ENCODE measurements around the gene FERMT2. TPM values are rescaled to one million over a fixed set of nuclear protein-coding genes. Genes with fewer than 3 reads are reported as not detected.

The FERMT2 gene
- total and polyA plus RNA-seq, 2 donors (not counting 1 experiment from before 2014, with no cell fraction given): 0.05 TPM; not detected in 1

GRCh38 chr14:52853522-52853854, 97.4 kb downstream of the FERMT2 start:
- TF ChIP-seq EZH2 (IDR thresholded peaks at IDR 0.05; ENCODE audit: borderline replicate concordance, insufficient read depth, low read depth, low read length, poor library complexity, severe bottlenecking): no peak
- no peak for TF ChIP-seq CTCF (IDR thresholded peaks at IDR 0.05)
- Histone ChIP-seq H3K27ac (ENCODE audit: low read length in 2 of 2) (no peak overlapping the region), H3K4me1 (ENCODE audit: control insufficient read depth in 2 of 2, insufficient read depth in 2 of 2, low read length in 2 of 2) (no peaks in the 10 kb centered on the region), H3K27me3 (replicated peaks in 1 of 4; ENCODE audit: control extremely low read depth in 1 of 4, control insufficient read depth in 3 of 4, insufficient read depth in 4 of 4, low read length in 3 of 4) (no peaks in the 10 kb centered on the region), H2AFZ (ENCODE audit: insufficient read depth, low read depth, low read length, poor library complexity, severe bottlenecking) (no peak overlapping the region), H3K79me2 (ENCODE audit: control insufficient read depth, insufficient read depth, low read length) (no peaks in the 10 kb centered on the region), H3K4me2 (replicated peaks; ENCODE audit: low read depth, low read length, poor library complexity, severe bottlenecking) (no peak overlapping the region), H3K4me3 (ENCODE audit: control extremely low read depth in 1 of 5, extremely low read depth in 1 of 5, insufficient read depth in 1 of 5, low read depth in 2 of 5, low read length in 4 of 5) (no peak overlapping the region), H4K20me1 (ENCODE audit: control insufficient read depth, insufficient read depth, low read length, poor library complexity, severe bottlenecking) (no peaks in the 10 kb centered on the region), H3K9ac (ENCODE audit: low read length) (no peak overlapping the region), H3K9me3 (ENCODE audit: control extremely low read depth in 1 of 3, control insufficient read depth in 2 of 3, insufficient read depth in 1 of 3, low read length in 2 of 3) (no peaks in the 10 kb centered on the region), H3K36me3 (replicated peaks in 1 of 2; ENCODE audit: control extremely low read depth in 1 of 2, control insufficient read depth in 1 of 2, extremely low read depth in 1 of 2, insufficient read depth in 2 of 2, low read length in 1 of 2) (no peaks in the 10 kb centered on the region)
- 70% methylated on average over 3 of the region's 3 CpGs for WGBS (ENCODE audit: insufficient coverage)
- Mint-ChIP-seq H3K27me3 (peaks cover 22% of the 10 kb centered on the region), H3K4me3 (no peak overlapping the region), H3K9me3 (ENCODE audit: insufficient read depth) (no peaks in the 10 kb centered on the region), H3K27ac (no peak overlapping the region), H3K4me1 (no peaks in the 10 kb centered on the region)
- DNase-seq: no peak
- ChIA-PET POLR2A (no interaction called here), CTCF (interaction anchor here (0.7 kb wide), 1 partner anchor 202 kb away, joined by 3 read pairs; no protein-coding TSS in a partner anchor)
- intact Hi-C loops (cut with micrococcal nuclease): no loop called here
- ATAC-seq (ENCODE audit: low read depth): no peak

GRCh38 chr14:52852810-52853521, 97.9 kb downstream of the FERMT2 start:
- whole genome bisulfite sequencing (ENCODE audit: insufficient coverage): no CpG with 5 or more reads among the region's 2 CpGs
- Histone ChIP-seq H3K27me3 (replicated peaks in 1 of 4; ENCODE audit: control extremely low read depth in 1 of 4, control insufficient read depth in 3 of 4, insufficient read depth in 4 of 4, low read length in 3 of 4) (no peaks in the 10 kb centered on the region), H3K79me2 (ENCODE audit: control insufficient read depth, insufficient read depth, low read length) (no peaks in the 10 kb centered on the region), H3K4me1 (ENCODE audit: control insufficient read depth in 2 of 2, insufficient read depth in 2 of 2, low read length in 2 of 2) (no peaks in the 10 kb centered on the region), H3K9ac (ENCODE audit: low read length) (no peak overlapping the region), H4K20me1 (ENCODE audit: control insufficient read depth, insufficient read depth, low read length, poor library complexity, severe bottlenecking) (no peaks in the 10 kb centered on the region), H3K4me3 (ENCODE audit: control extremely low read depth in 1 of 5, extremely low read depth in 1 of 5, insufficient read depth in 1 of 5, low read depth in 2 of 5, low read length in 4 of 5) (no peak overlapping the region), H3K27ac (ENCODE audit: low read length in 2 of 2) (no peak overlapping the region), H3K4me2 (replicated peaks; ENCODE audit: low read depth, low read length, poor library complexity, severe bottlenecking) (no peak overlapping the region), H2AFZ (ENCODE audit: insufficient read depth, low read depth, low read length, poor library complexity, severe bottlenecking) (no peak overlapping the region), H3K9me3 (ENCODE audit: control extremely low read depth in 1 of 3, control insufficient read depth in 2 of 3, insufficient read depth in 1 of 3, low read length in 2 of 3) (no peaks in the 10 kb centered on the region), H3K36me3 (replicated peaks in 1 of 2; ENCODE audit: control extremely low read depth in 1 of 2, control insufficient read depth in 1 of 2, extremely low read depth in 1 of 2, insufficient read depth in 2 of 2, low read length in 1 of 2) (no peaks in the 10 kb centered on the region)
- intact Hi-C loops (cut with micrococcal nuclease): no loop called here
- peaks cover 22% of the 10 kb centered on the region for H3K27me3 Mint-ChIP-seq
- no peak for DNase-seq
- no peak for ATAC-seq (ENCODE audit: low read depth)
- CTCF ChIA-PET: interaction anchor here (0.7 kb wide), 1 partner anchor 203 kb away, joined by 3 read pairs; no protein-coding TSS in a partner anchor
- no peak overlapping the region for H3K4me3 Mint-ChIP-seq
- no peaks in the 10 kb centered on the region for H3K9me3 Mint-ChIP-seq (ENCODE audit: insufficient read depth)
- TF ChIP-seq EZH2 (IDR thresholded peaks at IDR 0.05; ENCODE audit: borderline replicate concordance, insufficient read depth, low read depth, low read length, poor library complexity, severe bottlenecking) (no peak), CTCF (IDR thresholded peaks at IDR 0.05) (no peak)
- POLR2A ChIA-PET: interaction anchor here (0.7 kb wide), 1 partner anchor 17 kb away, joined by 3 read pairs; no protein-coding TSS in a partner anchor
- no peaks in the 10 kb centered on the region for H3K4me1 Mint-ChIP-seq
- no peak overlapping the region for H3K27ac Mint-ChIP-seq

Data from B cell (primary cell).